Smooth muscle cell (in vitro differentiated cells): Measurements from ENCODE around the gene IPO5. TPM values are rescaled to one million over a fixed set of nuclear protein-coding genes. Genes with fewer than 3 reads are reported as not detected.

Experiments used
- DNase-seq: peaks from one replicate; lab custom pipeline; 2025; ENCODE audit not compliant: unreplicated experiment; lab: John Stamatoyannopoulos, UW
- H2AFZ ChIP-seq: fragments of 200-600 bp; sonication (generic); 2 replicates; pipeline ENCODE4 v1.6.0; 2016; ENCODE audit warnings: antibody characterized with exemption, low read depth, mild to moderate bottlenecking
- H3F3A ChIP-seq: fragments of 200-600 bp; sonication (generic); 2 replicates; pipeline ENCODE4 v1.6.0; 2017; ENCODE audit warnings: antibody characterized with exemption, low read depth
- H3K27ac ChIP-seq: fragments of 200-600 bp; sonication (generic); 2 replicates; pipeline ENCODE4 v1.5.1; 2016; ENCODE audit warnings: low read depth, mild to moderate bottlenecking
- H3K27me3 ChIP-seq: fragments of 200-600 bp; sonication (generic); 2 replicates; pipeline ENCODE4 v1.6.1; 2016; ENCODE audit warnings: low read depth, mild to moderate bottlenecking
- H3K36me3 ChIP-seq: fragments of 200-600 bp; sonication (generic); 2 replicates; pipeline ENCODE4 v1.5.1; 2016; ENCODE audit warnings: low read depth
- H3K4me1 ChIP-seq: fragments of 200-600 bp; sonication (generic); 2 replicates; pipeline ENCODE4 v1.5.1; 2016; ENCODE audit warnings: low read depth
- H3K4me2 ChIP-seq: fragments of 200-600 bp; sonication (generic); 2 replicates; pipeline ENCODE4 v1.6.0; 2016; ENCODE audit warnings: mild to moderate bottlenecking
- H3K4me3 ChIP-seq: fragments of 200-600 bp; sonication (generic); 2 replicates; pipeline ENCODE4 v1.5.1; 2016; ENCODE audit warnings: mild to moderate bottlenecking
- H3K79me2 ChIP-seq: fragments of 200-600 bp; sonication (generic); 2 replicates; pipeline ENCODE4 v1.6.0; 2016; ENCODE audit warnings: low read depth, mild to moderate bottlenecking
- H3K9ac ChIP-seq: fragments of 200-600 bp; sonication (generic); 2 replicates; pipeline ENCODE4 v1.6.0; 2016; ENCODE audit warnings: low read depth
- H3K9me3 ChIP-seq: fragments of 200-600 bp; sonication (generic); replicated peaks from 2 replicates; pipeline ENCODE4 v1.5.1; 2016; ENCODE audit warnings: low read depth
- H4K20me1 ChIP-seq: fragments of 200-600 bp; sonication (generic); 2 replicates; pipeline ENCODE4 v1.6.0; 2016; ENCODE audit warnings: low read depth
- CTCF ChIP-seq: fragments of 200-600 bp; sonication (generic); IDR thresholded peaks from 2 replicates; pipeline ENCODE4 v1.5.1; 2017; ENCODE audit warnings: borderline replicate concordance, mild to moderate bottlenecking, antibody characterized with exemption; ENCODE audit not compliant: insufficient read depth, poor library complexity, severe bottlenecking
- WGBS: methylation state at CpG from one replicate; pipeline ENCODE4 v1.1.7; 2016; ENCODE audit warnings: low lambda C conversion rate; 5-methylcytosine and 5-hydroxymethylcytosine counted together
- polyA plus RNA-seq: library from polyadenylated mRNA; unstranded; fragments of >200 nt; fragmentation: Nextera tagmentation; extraction: Ambion mirVana; gene quantifications from 2 replicates; pipeline ENCODE4 v1.2.1, GENCODE V29; 2016
- total RNA-seq: library from RNA; depleted of rRNA; stranded (reverse); fragments of >200 nt; gene quantifications from 2 replicates; pipeline ENCODE4 v1.2.3, GENCODE V29; 2014

IPO5 gene
- total and polyA plus RNA-seq, 2 experiments from 2014 or later: 42.9 to 78.6 TPM

GRCh38 chr13:97933776-97934175 is 19.7 kb upstream of the IPO5 start:
- Histone ChIP-seq H3K36me3 (no peaks in the 10 kb centered on the region), H4K20me1 (no peaks in the 10 kb centered on the region), H3K9ac (no peak overlapping the region), H2AFZ (no peak overlapping the region), H3K4me2 (no peak overlapping the region), H3F3A (no peaks in the 10 kb centered on the region), H3K27ac (no peak overlapping the region), H3K27me3 (no peaks in the 10 kb centered on the region), H3K79me2 (no peaks in the 10 kb centered on the region), H3K4me3 (no peak overlapping the region), H3K9me3 (no peaks in the 10 kb centered on the region), H3K4me1 (peaks cover 4% of the 10 kb centered on the region)
- no peak for TF ChIP-seq CTCF
- DNase-seq: no peak

GRCh38 chr13:97934590-97934989 is 18.9 kb upstream of the IPO5 start:
- no peaks in the 10 kb centered on the region for H3K27me3 ChIP-seq
- H2AFZ ChIP-seq: peak overlapping the region; percentile 37
- DNase-seq: no peak
- H3K4me2 ChIP-seq: no peak overlapping the region
- no peaks in the 10 kb centered on the region for H3F3A ChIP-seq
- H3K4me1 ChIP-seq: peaks cover 4% of the 10 kb centered on the region
- WGBS: 29% methylated on average over 5 of the region's 5 CpGs
- H3K9me3 ChIP-seq: no peaks in the 10 kb centered on the region
- H3K9ac ChIP-seq: no peak overlapping the region
- no peaks in the 10 kb centered on the region for H3K79me2 ChIP-seq
- H3K27ac ChIP-seq: no peak overlapping the region
- no peak for TF ChIP-seq CTCF
- no peaks in the 10 kb centered on the region for H4K20me1 ChIP-seq
- H3K4me3 ChIP-seq: no peak overlapping the region
- no peaks in the 10 kb centered on the region for H3K36me3 ChIP-seq

- Histone ChIP-seq H3F3A (no peaks in the 10 kb centered on the region), H3K4me1 (peaks cover 4% of the 10 kb centered on the region), H3K9me3 (no peaks in the 10 kb centered on the region), H3K9ac (no peak overlapping the region), H3K27ac (no peak overlapping the region), H3K27me3 (no peaks in the 10 kb centered on the region), H4K20me1 (no peaks in the 10 kb centered on the region), H3K36me3 (no peaks in the 10 kb centered on the region), H3K4me2 (no peak overlapping the region), H2AFZ (peak overlapping the region; percentile 37), H3K4me3 (no peak overlapping the region), H3K79me2 (no peaks in the 10 kb centered on the region)
- no peak for TF ChIP-seq CTCF
- 86% methylated on average over 2 of the region's 2 CpGs for WGBS
- no peak for DNase-seq
These were observed 18.4 kb upstream of the IPO5 start for GRCh38 chr13:97935071-97935470.

- WGBS: 76% methylated on average over 3 of the region's 3 CpGs
- H3K4me1 ChIP-seq: peaks cover 4% of the 10 kb centered on the region
- no peak for TF ChIP-seq CTCF
These were observed 17.4 kb upstream of the IPO5 start for GRCh38 chr13:97936036-97936435.

More at GRCh38 chr13:97936036-97936435, 17.4 kb upstream of the IPO5 start:
- Histone ChIP-seq H3K9me3 (no peaks in the 10 kb centered on the region), H3K4me3 (no peak overlapping the region), H3K79me2 (no peaks in the 10 kb centered on the region), H3F3A (no peaks in the 10 kb centered on the region), H3K9ac (no peak overlapping the region), H3K27me3 (no peaks in the 10 kb centered on the region), H2AFZ (no peak overlapping the region), H3K27ac (no peak overlapping the region), H3K4me2 (no peak overlapping the region), H4K20me1 (no peaks in the 10 kb centered on the region), H3K36me3 (no peaks in the 10 kb centered on the region)
- DNase-seq: no peak
